Activated CD8-positive, alpha-beta T cell treated with anti-CD3 and anti-CD28 coated beads for 36 hours (primary cell): ENCODE results near the gene TRAF3IP3. TPM values are rescaled to one million over a fixed set of nuclear protein-coding genes. Genes with fewer than 3 reads are reported as not detected.

Experiments used
- ATAC-seq: fragments of 200-7000 bp; cut with Tn5 transposase; one replicate; pipeline ENCODE4 v1.10.0; 2021; ENCODE audit warnings: mild to moderate bottlenecking, moderate library complexity
- CTCF ChIA-PET: fragments of 350-600 bp; sonication (Branson Sonifier 250); formaldehyde crosslinking; loops from one replicate; lab custom pipeline; 2021; ENCODE audit warnings: antibody characterized with exemption; lab: Charles Lee
- POLR2A ChIA-PET: fragments of 350-600 bp; sonication (Branson Sonifier 250); formaldehyde crosslinking; loops from one replicate; lab custom pipeline; 2021; ENCODE audit warnings: antibody characterized with exemption; lab: Charles Lee
- DNase-seq: peaks from one replicate; pipeline ENCODE4 v3.0.0-alpha.2; 2020
- H3K27ac Mint-ChIP-seq: one replicate; pipeline ENCODE4 v1.8.0; 2021; ENCODE audit warnings: mild to moderate bottlenecking, mixed read lengths
- H3K27me3 Mint-ChIP-seq: one replicate; pipeline ENCODE4 v1.8.0; 2021; ENCODE audit warnings: mixed read lengths
- H3K36me3 Mint-ChIP-seq: one replicate; pipeline ENCODE4 v1.8.0; 2021; ENCODE audit warnings: low read depth, mixed read lengths
- H3K4me1 Mint-ChIP-seq: one replicate; pipeline ENCODE4 v1.8.0; 2021; ENCODE audit warnings: low read depth, mixed read lengths
- H3K4me3 Mint-ChIP-seq: one replicate; pipeline ENCODE4 v1.8.0; 2021; ENCODE audit warnings: mild to moderate bottlenecking, moderate library complexity, mixed read lengths
- H3K9me3 Mint-ChIP-seq: one replicate; pipeline ENCODE4 v1.8.0; 2021; ENCODE audit warnings: mixed read lengths
- CTCF ChIP-seq: fragments of 200-600 bp; IDR thresholded peaks from one replicate; pipeline ENCODE4 v1.8.0; 2022; ENCODE audit warnings: antibody characterized with exemption, mild to moderate bottlenecking
- intact Hi-C: fragments of 100-400 bp; cut with micrococcal nuclease; formaldehyde crosslinking; loops from one replicate; pipeline ENCODE4 v1.10.0; 2022
- total RNA-seq, 2 experiments: library from RNA; stranded (reverse); gene quantifications; one replicate each; pipeline ENCODE4 v1.2.3, GENCODE V29; 2021

The TRAF3IP3 gene
- total RNA-seq, 2 experiments from 2014 or later = 194 TPM

- no peak for ATAC-seq
- Mint-ChIP-seq H3K27ac (peak overlapping the region; percentile 4), H3K36me3 (peaks cover 1% of the 10 kb centered on the region), H3K27me3 (no peaks in the 10 kb centered on the region), H3K4me1 (peaks cover 39% of the 10 kb centered on the region), H3K4me3 (no peak overlapping the region), H3K9me3 (no peaks in the 10 kb centered on the region)
- no peak for DNase-seq
- no peak for TF ChIP-seq CTCF
- ChIA-PET POLR2A (interaction anchor here (0.7 to 1.3 kb wide), 2 partner anchors 9 to 23 kb away, joined by 4 read pairs; no protein-coding TSS in a partner anchor), CTCF (interaction anchor here (0.7 to 2.1 kb wide), 7 partner anchors 8 to 80 kb away, joined by 3 to 8 read pairs (median 3); no protein-coding TSS in a partner anchor)
- intact Hi-C loops = loop anchor here (10.0 kb wide), 1 partner anchor 138 kb away; no protein-coding TSS in a partner anchor
These were observed 12.7 kb upstream of the TRAF3IP3 start for GRCh38 chr1:209743145-209743482.

GRCh38 chr1:209746451-209747165, 9.2 kb upstream of the TRAF3IP3 start:
- Mint-ChIP-seq H3K9me3 (no peaks in the 10 kb centered on the region), H3K4me1 (peaks cover 62% of the 10 kb centered on the region), H3K36me3 (peaks cover 1% of the 10 kb centered on the region), H3K27ac (peak overlapping the region; percentile 36), H3K4me3 (no peak overlapping the region), H3K27me3 (no peaks in the 10 kb centered on the region)
- TF ChIP-seq CTCF = no peak
- POLR2A ChIA-PET = no interaction called here
- CTCF ChIA-PET = interaction anchor here (0.8 to 4.4 kb wide), 10 partner anchors 9 to 180 kb away, joined by 3 to 20 read pairs (median 4); partner anchors contain the start of gene TRAF3IP3
- intact Hi-C loops = loop anchor here (2.0 to 10.0 kb wide), 4 partner anchors 39 to 170 kb away; no protein-coding TSS in a partner anchor
- DNase-seq = no peak
- no peak for ATAC-seq

GRCh38 chr1:209747580-209748262, 8.1 kb upstream of the TRAF3IP3 start:
- Mint-ChIP-seq H3K27ac (peak overlapping the region; percentile 95), H3K27me3 (no peaks in the 10 kb centered on the region), H3K4me1 (peaks cover 64% of the 10 kb centered on the region), H3K9me3 (no peaks in the 10 kb centered on the region), H3K4me3 (peak overlapping the region; percentile 53), H3K36me3 (no peaks in the 10 kb centered on the region)
- DNase-seq (peak; percentile 95), ATAC-seq (peak; percentile 79)
- intact Hi-C loops = loop anchor here (2.0 to 10.0 kb wide), 5 partner anchors 40 to 179 kb away; no protein-coding TSS in a partner anchor
- ChIA-PET POLR2A (interaction anchor here (1.1 to 13.2 kb wide), 6 partner anchors 9 to 74 kb away, joined by 3 to 242 read pairs (median 4); partner anchors contain the start of genes C1orf74 and G0S2), CTCF (interaction anchor here (0.6 to 4.4 kb wide), 46 partner anchors 9 to 183 kb away, joined by 3 to 42 read pairs (median 6); partner anchors contain the start of genes C1orf74, CAMK1G, G0S2 and TRAF3IP3)
- peak; percentile 97 for TF ChIP-seq CTCF

- ChIA-PET POLR2A (interaction anchor here (1.1 to 13.2 kb wide), 10 partner anchors 8 to 75 kb away, joined by 3 to 242 read pairs (median 4); partner anchors contain the start of genes C1orf74 and G0S2), CTCF (interaction anchor here (0.7 to 4.4 kb wide), 45 partner anchors 8 to 184 kb away, joined by 3 to 42 read pairs (median 6); partner anchors contain the start of genes C1orf74, CAMK1G, G0S2 and TRAF3IP3)
- TF ChIP-seq CTCF = no peak
- ATAC-seq (no peak), DNase-seq (peak; percentile 42)
- Mint-ChIP-seq H3K9me3 (no peaks in the 10 kb centered on the region), H3K36me3 (no peaks in the 10 kb centered on the region), H3K27me3 (no peaks in the 10 kb centered on the region), H3K27ac (peak overlapping the region; percentile 95), H3K4me3 (peak overlapping the region; percentile 53), H3K4me1 (peaks cover 68% of the 10 kb centered on the region)
- intact Hi-C loops = loop anchor here (2.0 to 10.0 kb wide), 4 partner anchors 41 to 180 kb away; no protein-coding TSS in a partner anchor
These were observed 7.2 kb upstream of the TRAF3IP3 start for GRCh38 chr1:209748620-209749019.
